Thyroid gland (tissue), 4 donors: Measurements from ENCODE around the gene INPP5D.

Source experiments
- CTCF ChIP-seq, 6 experiments: fragments of 200-600 bp in 3 of 6; fragments of 450-650 bp in 3 of 6; sonication (generic) in 3 of 6; IDR thresholded peaks; one replicate each; pipeline ENCODE4 v1.5.1; 2016 to 2019; ENCODE audit warnings: antibody characterized with exemption in 6 of 6, mild to moderate bottlenecking in 2 of 6, inconsistent platforms in 1 of 6, moderate library complexity in 1 of 6
- POLR2A ChIP-seq, 2 donors: fragments of 450-650 bp; IDR thresholded peaks; one replicate each; pipeline ENCODE4 v1.6.1; 2017; ENCODE audit warnings: antibody characterized with exemption in 2 of 2, mild to moderate bottlenecking in 2 of 2, moderate library complexity in 1 of 2

DNA sequence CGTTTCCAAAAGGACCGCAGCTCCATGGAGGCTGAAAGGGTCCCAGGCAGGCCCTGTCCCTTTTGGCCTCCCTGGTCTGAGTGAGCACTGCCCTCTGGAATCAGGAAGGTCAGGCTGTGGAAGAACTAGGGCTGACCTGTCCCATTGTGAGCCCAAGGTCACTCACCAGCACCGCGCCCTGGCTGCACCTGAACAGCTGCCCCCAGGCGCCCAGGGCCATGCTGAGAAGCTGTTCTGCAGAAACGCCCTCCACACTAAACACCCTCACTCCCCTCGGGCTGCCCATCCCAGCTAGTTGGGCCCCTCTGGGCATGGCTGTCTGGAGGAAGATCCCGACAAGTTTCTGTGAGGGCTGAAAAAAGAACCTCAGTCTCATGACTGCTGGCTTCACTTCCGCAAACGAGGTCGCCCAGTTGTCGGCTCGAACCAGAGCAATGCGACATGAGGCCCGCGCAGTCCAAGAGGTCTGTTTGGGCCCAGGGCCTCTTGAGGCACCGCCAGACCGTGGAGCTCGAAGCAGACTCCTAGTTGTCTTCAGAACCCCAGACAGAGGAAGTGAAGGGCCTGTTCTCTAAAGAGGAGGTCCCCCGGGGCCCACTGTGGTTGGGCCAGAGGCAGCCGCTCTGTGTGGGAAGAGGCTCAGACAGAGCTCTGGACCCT is 64.4 kb downstream of the INPP5D start:
- no peak for TF ChIP-seq CTCF (IDR thresholded peaks at IDR 0.05)
- no peak for TF ChIP-seq POLR2A (IDR thresholded peaks at IDR 0.05)
